ENCODE data around the gene AP1G2.

The AP1G2 gene

DNA sequence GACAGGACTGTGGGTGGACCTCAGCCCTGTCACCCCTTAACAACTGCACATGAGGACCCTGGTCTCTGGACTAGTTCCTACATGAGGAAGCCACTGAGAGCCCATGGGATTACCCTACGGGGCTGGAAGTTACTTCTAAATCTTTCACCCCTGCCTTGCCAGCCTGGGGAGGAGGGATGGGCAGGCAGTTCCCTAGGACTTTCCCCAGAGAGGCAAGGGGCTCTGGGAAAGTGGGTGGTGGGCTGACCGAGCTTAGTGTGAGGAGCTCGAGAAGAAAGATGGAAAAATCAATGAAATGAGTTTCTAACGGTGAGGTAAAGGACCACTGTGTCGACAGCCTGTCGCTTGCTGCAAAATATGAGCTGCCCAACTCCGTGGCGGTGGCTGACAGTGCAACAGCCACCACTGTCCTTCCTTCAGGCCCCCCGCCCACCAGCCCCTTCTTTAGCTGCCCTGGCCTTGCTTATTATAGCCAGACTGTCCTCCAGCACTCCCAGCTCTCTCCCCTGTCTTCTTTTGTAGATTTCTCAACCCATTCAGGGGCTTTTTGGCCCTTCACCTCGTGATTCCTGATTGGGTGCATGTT lies 21.0 kb downstream of the AP1G2 start:
- no peak overlapping the region for H3K4me3 ChIP-seq (ENCODE audit: low read depth, low read length)
- no peak for DNase-seq (ENCODE audit: low read depth)
- TF ChIP-seq, protein P1, sequence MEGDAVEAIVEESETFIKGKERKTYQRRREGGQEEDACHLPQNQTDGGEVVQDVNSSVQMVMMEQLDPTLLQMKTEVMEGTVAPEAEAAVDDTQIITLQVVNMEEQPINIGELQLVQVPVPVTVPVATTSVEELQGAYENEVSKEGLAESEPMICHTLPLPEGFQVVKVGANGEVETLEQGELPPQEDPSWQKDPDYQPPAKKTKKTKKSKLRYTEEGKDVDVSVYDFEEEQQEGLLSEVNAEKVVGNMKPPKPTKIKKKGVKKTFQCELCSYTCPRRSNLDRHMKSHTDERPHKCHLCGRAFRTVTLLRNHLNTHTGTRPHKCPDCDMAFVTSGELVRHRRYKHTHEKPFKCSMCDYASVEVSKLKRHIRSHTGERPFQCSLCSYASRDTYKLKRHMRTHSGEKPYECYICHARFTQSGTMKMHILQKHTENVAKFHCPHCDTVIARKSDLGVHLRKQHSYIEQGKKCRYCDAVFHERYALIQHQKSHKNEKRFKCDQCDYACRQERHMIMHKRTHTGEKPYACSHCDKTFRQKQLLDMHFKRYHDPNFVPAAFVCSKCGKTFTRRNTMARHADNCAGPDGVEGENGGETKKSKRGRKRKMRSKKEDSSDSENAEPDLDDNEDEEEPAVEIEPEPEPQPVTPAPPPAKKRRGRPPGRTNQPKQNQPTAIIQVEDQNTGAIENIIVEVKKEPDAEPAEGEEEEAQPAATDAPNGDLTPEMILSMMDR (IDR thresholded peaks at IDR 0.05; ENCODE audit: insufficient read depth, low read depth, low read length, missing control alignments), result no peak

DNA sequence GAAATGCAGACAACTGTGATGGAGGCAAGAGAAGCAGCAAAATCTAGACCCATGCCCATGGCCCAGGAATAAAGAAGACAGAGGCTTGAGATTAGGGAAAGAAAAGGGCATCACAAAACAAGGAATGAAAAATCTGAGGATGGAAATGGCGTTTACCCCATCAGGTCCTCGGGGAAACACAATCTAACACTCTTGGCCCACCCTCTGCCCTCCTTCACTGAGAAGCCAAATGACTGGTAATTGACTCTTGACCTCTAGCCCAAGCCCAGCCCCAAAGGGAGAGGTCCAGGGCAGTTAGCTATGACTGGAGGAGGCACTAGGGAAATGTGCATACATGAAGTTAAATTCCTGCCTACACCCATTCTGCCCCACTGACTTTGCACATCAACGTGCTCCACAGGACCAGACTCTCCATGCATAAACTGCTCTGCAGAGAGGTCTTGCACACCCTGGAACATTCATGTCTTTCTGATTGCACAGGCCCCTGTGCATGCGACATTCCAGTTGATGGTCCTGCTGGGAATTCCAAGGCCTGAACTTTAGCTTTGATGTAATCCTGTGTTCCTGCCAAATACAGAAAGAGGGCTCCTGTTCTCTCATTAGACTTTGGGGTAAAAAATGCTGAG lies 21.7 kb downstream of the AP1G2 start:
- no peak overlapping the region for H3K4me3 ChIP-seq (ENCODE audit: low read depth, low read length)
- TF ChIP-seq, protein P1 (IDR thresholded peaks at IDR 0.05; ENCODE audit: insufficient read depth, low read depth, low read length, missing control alignments), result no peak

DNA sequence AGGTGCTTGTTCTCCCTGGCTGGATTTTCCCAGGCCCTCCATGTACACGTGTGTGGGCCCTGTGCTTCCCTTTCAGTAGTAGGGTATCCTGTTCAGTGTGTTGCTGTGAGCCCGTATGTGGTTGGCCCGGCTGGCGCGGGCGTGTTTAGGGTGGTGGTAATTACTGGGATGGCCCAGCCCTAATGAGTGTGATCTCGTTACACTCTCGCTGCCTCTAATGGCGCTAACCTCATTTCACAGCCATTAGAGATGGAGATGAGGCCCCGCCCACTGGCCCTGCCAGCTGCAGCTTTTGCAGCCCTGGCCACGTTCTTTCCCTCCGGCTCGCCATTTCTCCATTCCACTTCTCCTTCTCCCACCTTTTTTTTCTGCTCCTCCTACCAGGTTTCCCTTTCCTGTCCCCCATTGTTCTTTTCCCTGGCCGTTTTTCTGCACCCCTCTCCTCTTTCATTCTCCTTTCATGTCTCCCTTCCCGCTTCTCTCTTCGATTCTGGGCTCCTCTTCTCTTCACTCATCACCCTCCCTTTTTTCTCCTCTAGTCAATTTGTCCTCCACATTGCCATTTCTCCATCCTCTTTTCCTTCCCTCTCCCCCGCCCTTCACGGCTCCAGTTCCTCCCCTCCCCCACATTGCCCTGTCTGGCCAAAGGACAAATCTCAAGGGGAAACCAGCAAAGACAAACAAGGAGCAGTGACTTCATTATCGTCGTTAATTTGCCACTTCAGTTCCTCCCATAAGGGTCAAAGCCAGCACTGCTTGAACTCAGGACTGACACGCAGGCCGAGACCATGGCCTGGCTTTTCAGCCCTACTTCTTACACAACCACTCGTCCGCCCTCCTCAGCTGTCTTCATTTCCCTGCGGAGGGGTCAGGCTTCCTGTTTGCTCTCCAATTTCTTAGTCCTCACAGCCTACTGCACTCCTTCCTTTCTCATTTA lies 22.8 kb downstream of the AP1G2 start:
- DNase-seq (ENCODE audit: low read depth), result no peak
- TF ChIP-seq, protein P1 (IDR thresholded peaks at IDR 0.05; ENCODE audit: insufficient read depth, low read depth, low read length, missing control alignments), result no peak
- H3K4me3 ChIP-seq (ENCODE audit: low read depth, low read length), result no peak overlapping the region

More for the DNA sequence above, 21.7 kb downstream of the AP1G2 start:
- no peak for DNase-seq (ENCODE audit: low read depth)

DNA sequence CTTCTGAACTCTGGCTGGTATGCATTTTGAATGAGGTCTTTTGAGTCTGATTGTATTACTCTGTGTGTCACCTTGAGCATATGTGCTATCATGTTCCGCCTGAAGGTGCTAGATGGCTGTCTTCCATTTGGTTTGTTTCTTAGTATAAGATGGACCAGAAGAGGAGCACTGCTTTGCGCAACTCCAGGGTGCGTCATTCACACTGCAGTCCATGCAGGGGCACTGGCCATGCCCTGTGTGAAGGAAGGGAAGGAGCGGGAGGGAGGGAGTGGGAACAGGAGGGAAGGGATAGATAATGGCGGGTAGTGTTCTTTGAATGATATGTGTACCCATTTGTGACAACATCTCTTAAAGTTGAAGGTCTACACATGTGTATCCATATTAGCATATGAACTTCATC lies 24.2 kb downstream of the AP1G2 start:
- H3K4me3 ChIP-seq (ENCODE audit: low read depth, low read length), result no peak overlapping the region
- TF ChIP-seq, protein P1 (IDR thresholded peaks at IDR 0.05; ENCODE audit: insufficient read depth, low read depth, low read length, missing control alignments), result no peak
- DNase-seq (ENCODE audit: low read depth), result no peak

DNA sequence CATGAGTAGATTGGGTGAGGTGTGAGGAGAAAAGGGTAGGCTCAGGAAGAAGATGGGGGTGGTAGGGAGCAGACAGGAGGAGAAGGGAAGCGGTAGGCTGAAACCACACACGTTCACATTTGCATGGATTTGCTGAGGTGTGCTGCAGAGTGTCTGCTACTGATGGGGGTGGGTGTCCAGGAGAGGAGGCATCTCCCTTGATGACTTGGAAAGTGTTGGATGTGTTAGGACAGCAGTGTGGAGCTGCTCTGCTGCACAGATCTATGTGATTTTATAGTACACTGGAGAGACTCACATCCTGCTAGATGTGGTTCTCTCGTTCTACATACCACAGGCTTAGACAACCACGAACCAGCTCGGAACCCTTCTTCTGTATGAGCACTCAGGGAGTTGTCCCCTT lies 25.3 kb downstream of the AP1G2 start:
- H3K4me3 ChIP-seq (ENCODE audit: low read depth, low read length), result no peak overlapping the region
- TF ChIP-seq, protein P1 (IDR thresholded peaks at IDR 0.05; ENCODE audit: insufficient read depth, low read depth, low read length, missing control alignments), result no peak

DNA sequence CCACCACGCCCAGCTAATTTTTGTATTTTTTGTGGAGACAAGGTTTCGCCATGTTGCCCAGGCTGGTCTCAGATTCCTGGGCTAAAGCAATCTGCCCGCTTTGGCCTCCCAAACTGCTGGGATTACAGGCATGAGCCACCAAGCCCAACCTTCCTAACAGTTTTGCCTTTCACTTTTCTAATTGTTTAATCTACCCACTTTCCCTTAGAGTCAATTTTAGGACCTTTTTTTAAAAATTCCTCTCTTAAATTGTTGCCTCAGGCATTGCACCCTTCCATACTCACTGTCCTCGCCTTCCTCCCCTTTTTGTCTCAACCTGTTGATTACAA lies 27.5 kb downstream of the AP1G2 start:
- TF ChIP-seq, protein P1 (IDR thresholded peaks at IDR 0.05; ENCODE audit: insufficient read depth, low read depth, low read length, missing control alignments), result no peak
- DNase-seq (ENCODE audit: low read depth), result no peak
- no peak overlapping the region for H3K4me3 ChIP-seq (ENCODE audit: low read depth, low read length)

More for the DNA sequence above, 25.3 kb downstream of the AP1G2 start:
- no peak for DNase-seq (ENCODE audit: low read depth)

Data from GM12865 (cell line).